GM21360 (cell line): ENCODE data around the gene IQCC.
"Not testable (repeated sequence)": the region's sequence is repeated elsewhere in the genome, so short reads cannot be mapped to it uniquely, and the experiment has no call there.

ENCODE experiments used
- ATAC-seq: cut with Tn5 transposase; IDR thresholded peaks from one replicate; pipeline ENCODE4 v1.9.1; 2021; ENCODE audit warnings: mild to moderate bottlenecking, moderate library complexity; ENCODE audit not compliant: unreplicated experiment

The IQCC gene

DNA sequence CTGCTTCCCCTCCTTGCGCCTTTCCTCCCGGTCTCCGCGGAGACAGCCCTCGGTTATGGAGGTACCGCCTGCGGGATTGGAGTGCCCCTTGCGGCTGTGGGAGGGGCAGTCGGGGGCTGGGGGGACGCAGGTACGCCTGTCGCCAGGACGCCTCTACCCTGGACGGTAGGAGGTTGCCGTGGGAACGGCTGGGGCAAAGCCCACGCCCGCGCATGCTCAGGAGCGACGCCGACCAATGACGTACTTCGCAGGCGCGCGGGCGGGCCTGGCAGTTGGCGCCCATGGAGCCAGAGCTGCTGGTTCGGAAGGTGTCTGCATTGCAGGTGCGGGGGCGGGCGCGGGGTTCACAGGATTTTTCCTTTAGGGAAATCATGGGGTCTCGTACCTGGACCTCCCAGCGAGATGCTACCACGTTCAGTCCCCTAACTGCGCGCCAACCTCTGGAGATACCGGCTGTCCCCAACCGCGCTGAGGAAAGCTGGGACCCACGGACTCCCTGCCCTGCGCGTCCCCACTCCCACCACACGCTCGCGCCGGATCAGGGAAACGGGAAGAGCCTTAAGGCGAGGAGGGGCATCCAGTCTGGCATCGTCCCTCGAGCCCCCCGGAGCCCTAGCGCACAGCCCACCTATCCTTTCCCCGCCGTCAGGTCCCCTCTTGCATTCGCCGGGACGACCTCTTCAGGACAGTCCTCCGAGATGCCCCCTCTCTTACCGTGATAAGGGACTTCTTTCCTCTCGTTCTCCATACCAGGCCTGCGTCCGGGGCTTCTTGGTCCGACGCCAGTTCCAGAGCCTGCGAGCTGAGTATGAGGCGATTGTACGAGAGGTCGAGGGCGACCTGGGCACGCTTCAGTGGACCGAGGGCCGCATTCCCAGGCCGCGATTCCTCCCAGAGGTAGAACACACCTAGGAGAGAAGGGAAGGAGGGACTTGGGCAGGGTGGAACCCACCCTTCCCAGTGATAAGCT is at the start of gene IQCC:
TSS of gene IQCC (plus strand) at position 271 of the 970 bp plus-strand sequence. CDS start at position 282, 11 bp downstream.
- ATAC-seq = peak; percentile 52

DNA sequence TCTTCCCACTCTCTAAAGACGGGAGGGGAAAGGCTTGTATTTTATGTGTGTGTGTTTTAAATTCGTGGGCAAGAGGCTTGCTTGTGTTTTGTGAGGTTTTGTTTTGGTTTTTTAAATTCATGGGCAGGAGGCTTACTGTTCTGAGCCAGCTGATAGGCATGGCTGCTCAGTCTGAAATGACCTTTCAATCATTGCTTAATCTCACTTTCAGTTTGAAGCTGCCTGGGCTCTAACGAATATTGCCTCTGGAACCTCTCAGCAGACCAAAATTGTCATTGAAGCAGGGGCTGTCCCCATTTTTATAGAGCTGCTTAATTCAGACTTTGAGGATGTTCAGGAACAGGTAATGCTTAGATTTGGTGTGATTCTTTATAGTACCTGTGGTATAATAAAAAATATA is 46.3 kb upstream of the IQCC start:
- ATAC-seq = no peak

DNA sequence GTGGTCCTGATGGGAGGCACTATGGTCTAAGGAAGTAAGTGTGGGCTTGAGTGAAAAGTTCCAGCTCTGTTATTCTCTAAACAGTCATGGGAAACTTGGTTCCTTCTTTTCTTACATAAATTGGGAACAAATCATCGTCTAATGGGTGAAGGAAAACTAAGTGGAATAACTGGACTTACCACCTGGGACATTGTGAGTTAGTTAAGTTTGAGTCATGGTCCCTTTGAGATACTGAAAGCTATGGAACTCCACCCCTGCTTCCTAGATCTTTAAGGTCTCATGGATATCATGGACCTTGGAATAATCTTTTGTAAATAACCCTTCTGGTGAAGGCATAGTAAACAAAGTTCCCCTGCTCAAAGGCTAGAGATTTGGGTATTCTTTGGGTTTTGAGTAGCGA is 42.1 kb upstream of the IQCC start:
- no peak for ATAC-seq

DNA sequence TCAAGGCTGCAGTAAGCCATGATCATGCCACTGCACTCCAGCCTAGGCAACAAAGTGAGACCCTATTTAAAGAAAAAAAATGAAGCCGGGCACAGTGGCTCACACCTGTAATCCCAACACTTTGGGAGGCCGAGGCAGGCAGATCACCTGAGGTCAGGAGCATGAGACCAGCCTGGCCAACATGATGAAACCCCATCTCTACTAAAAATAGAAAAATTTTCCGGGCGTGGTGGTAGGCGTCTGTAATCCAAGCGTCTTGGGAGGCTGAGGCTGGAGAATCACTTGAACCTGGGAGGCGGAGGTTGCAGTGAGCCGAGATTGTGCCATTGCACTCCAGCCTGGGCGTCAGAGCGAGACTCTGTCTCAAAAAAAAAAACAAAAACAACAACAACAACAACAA is 39.8 kb upstream of the IQCC start:
- not testable (repeated sequence) for ATAC-seq

DNA sequence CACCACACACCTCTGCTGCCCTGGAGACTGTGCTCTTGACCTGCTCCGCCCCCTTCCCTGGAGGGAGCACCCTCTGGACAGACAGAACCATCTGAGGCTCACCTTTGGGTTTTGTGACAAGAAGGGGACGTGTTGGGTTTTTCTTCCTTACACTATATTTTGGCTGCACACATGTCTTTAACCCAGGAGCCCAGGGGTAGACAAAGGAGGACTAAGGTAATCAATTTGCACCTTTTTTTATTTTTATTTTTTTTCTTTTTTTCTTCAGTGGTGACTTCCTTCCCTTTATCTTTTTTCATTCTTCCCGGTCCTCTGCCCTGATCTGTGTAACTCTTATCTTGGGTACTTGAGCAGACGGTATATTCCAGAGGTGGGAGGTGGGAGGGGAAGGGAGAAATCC is 34.5 kb upstream of the IQCC start:
- ATAC-seq = no peak

DNA sequence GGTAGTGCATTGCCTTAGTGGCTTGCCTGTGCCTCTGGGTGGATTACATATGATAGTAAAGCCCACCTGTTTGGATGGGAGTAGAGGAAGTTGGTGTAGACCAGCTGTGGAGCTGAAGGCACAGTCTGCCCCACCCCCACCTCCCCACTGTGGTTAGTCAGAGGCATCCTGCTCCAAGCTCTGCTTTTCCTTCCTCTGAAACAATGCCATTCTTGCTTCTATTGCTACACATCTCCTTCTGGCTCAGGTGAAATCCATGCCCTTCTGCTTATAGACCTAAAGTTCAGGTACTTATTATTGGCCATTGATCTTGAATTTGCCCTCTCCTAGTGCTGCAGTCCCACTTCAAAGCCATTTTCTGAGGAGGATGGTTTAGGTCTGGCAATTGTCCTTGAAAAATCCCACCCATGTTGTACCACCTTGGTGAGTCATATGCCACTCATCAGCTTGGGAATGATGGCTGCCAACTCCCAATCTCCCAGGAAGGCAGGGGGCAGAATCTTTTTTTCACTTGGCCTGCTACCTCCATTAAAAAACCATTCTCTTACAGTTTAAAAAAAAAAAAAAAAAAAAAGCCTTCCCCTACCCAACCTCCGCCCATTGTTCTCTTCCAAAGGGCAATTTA is 32.7 kb upstream of the IQCC start:
- no peak for ATAC-seq

DNA sequence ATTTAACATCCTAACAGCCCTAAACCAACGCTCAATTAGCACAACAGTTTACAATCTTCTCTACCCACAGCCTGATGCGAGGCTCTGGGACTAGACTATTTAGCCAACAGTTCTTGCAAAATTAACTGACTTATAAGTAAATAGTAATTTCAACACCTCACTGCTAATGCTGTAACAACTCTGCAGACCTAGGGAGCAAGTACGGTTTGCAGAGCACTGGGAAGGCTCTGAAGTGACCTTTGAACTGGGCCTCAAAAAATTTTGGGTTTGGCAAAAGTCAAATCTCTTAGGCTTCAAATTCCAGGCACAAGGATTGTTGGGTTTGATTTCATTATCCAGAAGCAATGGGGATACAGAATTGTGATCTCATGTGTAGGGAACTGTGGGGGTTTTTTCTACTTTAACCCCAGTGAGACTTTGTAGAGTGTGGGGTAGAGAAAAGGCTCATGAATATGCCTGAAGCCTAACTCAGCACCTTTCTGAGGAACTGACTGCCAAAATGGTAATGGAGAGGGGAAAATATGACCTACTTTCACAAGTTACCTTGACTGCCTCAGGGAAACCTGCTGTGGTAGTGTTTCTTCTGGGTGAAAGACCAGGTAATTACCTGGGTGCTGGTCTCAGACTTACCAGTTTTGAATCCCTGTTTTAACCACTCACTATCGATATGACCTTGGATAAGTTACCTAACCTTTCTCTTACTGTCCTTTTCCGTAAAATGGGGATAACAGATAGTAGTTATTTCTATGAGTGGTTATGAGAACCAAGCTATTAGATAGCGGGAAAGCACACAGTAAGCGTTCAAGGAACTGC is 26.9 kb upstream of the IQCC start:
- ATAC-seq = no peak

DNA sequence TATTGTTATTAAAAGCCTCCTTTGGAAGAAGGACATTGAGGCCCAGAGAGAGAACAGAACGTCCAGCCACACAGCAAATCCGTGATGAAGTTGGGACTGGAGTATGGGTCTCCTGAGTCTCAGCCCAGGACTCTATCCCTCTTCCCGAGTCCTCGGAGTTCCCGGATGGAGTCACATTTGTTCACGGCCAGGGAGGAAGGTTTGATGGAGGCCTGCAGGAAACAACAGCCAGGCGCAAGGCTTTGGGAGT is 26.4 kb upstream of the IQCC start:
- ATAC-seq = no peak

DNA sequence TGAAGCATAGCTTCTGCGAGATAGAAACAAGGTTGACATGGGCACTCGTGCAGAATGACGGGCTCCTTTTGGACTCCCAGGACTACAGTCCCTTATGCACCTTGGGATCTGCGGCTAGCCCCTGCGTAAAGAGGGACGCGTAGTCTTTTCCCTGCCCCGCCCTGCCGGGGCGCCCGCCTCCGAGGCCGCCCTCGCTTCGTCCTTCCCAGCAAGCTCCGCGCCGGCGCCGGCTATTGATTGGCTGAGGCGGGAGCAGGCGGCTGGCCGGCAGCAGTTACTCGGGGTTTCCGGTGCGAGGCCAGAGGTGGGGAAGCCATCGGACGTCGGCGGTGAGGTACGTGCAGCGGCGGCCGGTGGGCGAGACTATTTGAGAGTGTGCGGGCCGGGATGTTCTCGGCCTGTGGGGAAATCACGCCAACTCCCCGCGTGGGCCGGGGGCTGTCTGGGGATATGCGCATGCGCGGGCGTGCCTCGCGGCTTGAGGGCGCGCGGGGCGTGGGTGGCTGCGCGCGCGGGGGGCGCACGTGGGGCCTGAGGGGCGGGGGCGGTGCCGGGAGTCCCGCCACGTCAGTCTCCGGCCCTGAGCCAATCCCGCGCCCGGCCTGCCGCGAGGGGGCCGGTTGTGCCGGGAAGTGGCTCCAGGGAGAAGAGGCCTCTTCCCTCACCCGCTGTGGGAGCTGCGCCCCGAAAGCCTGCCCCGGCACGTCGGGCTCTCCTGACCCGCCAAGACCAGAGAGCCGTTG is 25.9 kb upstream of the IQCC start, which contains the start of gene TXLNA:
TSS of gene TXLNA (plus strand) at position 233 of the 743 bp plus-strand sequence. CDS start 671 bp downstream, outside the sequence.
- ATAC-seq = peak; percentile 81

DNA sequence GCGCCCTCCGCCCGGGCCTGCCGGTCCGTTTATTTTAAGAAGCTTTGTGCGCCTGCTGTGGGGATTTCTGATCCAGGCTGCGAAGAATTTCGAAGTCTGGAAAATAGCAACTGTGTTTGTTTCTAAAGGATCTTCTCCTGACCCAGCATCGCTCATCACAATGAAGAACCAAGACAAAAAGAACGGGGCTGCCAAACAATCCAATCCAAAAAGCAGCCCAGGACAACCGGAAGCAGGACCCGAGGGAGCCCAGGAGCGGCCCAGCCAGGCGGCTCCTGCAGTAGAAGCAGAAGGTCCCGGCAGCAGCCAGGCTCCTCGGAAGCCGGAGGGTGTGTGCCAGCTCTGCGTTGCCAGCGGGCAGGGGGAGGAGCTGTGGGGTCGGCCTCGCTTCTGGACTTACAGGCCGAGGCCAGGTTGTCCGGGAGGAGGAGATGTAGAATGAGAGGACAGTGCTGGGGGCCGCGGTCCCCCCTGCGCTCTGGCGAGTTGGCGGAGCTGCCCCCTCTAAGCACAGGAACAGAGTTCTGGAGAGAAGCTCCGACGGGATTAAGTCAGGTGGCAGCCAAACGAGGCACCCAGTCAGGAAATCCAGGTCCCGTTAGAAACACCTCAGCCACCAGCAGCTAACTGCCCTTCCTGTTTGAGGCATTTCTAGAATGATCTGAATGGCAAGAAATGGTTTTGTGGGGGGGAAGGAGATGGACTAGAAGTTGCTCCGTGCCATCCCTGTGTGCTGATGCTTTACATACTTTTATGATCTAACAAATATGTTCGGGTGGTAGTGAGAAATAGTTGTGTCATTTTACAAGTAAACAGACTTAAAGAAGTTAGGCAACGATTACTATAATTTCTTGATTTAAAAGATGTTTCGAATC is 25.0 kb upstream of the IQCC start:
- ATAC-seq = no peak

DNA sequence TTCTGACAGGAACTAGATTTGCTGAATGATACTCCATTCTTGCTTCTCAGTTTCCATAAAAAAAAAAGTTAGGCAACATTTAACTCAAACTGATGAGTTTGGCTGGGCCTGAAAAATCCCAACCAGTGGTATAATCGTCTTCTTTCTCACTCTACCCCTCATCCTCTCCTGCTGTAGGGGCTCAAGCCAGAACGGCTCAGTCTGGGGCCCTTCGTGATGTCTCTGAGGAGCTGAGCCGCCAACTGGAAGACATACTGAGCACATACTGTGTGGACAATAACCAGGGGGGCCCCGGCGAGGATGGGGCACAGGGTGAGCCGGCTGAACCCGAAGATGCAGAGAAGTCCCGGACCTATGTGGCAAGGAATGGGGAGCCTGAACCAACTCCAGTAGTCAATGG is 24.4 kb upstream of the IQCC start:
- ATAC-seq = no peak

DNA sequence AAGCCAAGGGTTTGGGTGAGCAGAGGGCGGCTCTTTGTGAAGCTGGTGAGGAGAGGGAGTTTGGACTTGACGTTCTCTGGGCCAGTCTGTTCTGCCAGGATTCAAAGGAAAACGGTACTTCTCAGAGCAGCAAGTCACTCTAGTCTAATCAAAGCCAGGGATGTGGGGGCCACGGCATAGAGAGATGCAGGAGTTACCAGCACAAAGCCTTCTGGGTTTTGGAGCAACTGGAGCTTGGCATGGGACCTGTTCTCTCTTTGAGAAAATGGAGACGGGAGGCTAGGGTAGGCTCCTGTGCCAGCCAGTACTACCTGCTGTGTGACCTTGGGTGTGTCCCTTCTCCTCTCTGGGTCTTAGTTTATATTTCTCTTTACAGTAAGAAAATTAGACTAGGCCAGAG is 23.9 kb upstream of the IQCC start:
- no peak for ATAC-seq

DNA sequence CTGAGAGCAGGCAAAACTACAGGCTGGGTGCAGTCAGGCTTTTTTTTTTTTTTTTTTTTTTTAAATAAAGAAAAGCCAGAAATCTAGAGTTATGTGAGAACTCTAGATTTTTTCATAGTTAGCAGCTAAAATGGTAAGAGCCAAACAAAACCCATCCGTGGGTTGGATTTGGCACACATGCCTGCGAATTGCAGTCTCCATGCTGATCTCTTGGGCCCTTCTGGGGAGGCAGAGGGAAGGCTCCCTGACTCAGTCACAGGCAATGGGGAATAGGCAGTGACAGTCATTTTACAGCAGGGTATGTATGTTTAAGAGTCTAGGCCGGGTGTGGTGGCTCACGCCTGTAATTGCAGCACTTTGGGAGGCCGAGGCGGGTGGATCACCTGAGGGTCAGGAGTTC is 23.4 kb upstream of the IQCC start:
- no peak for ATAC-seq

DNA sequence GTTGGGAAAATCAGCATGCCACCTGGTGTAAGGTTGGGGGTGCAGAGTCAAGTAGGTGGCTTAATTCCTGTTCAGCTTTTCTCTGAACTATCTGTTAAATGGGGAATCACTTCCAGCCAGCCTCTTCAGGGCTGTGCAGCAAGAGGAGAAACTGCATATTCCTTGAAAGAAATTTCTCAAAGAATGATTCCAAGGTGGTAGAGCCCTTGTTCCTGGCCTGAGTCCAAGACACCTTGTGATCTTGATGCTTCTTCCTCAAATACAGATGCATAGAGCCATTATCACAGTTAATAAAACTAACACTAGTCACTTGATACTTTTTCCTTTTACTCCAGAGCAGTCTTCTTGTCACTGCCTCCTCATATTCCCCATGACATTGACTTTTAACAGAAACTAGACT is 20.8 kb upstream of the IQCC start:
- ATAC-seq = no peak

DNA sequence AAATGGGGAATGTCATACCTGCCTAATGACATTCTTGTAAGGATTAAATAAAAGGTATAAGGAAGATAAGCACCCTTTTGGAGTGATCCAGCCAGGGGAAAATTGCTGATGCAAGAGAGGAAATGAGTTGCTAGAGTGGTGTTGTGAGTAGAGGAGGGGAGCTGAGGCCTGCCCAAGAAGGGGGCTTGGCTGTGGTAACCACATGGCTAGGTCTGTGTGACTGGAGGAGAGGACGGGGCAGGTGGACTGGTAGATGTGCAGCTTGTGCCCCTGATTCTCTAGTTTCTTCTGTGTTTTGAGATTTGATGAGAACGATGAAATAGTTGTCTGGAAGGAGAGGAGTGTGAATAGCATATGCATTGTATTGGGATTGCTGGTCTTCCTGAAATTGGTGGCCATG is 19.4 kb upstream of the IQCC start:
- no peak for ATAC-seq

DNA sequence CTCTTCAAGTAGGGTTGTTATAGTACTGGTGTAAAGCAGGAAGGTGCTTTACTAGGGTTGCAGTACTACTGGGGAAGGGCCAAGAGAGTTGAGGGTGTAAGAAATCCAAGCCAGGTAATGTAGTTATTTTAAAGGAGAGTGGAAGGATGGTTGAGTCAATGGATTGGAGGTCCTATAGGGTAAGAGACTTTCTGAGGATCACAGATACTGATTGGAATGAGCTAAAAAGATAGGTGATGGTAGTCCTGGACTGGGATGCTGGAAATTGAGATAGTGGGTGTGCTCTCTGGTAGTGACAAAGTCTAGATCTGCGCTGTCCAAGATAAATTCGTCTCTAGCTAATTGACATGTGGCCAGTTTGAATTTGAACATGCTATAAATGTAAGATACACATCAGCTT is 19.0 kb upstream of the IQCC start:
- ATAC-seq = no peak

DNA sequence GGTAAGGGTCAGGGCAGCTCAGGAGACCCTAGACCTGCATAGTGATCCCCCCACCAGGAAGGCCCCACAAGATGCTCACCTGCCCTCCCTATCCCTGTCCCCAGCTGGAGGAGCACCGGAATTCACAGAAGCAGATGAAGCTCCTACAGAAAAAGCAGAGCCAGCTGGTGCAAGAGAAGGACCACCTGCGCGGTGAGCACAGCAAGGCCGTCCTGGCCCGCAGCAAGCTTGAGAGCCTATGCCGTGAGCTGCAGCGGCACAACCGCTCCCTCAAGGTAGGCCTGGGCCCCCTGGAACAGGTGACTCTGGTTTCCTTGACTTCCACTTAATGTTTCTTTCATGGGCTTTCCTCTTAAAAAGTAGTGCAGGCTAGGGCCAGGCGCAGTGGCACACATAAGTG is 17.6 kb upstream of the IQCC start:
- ATAC-seq = no peak

DNA sequence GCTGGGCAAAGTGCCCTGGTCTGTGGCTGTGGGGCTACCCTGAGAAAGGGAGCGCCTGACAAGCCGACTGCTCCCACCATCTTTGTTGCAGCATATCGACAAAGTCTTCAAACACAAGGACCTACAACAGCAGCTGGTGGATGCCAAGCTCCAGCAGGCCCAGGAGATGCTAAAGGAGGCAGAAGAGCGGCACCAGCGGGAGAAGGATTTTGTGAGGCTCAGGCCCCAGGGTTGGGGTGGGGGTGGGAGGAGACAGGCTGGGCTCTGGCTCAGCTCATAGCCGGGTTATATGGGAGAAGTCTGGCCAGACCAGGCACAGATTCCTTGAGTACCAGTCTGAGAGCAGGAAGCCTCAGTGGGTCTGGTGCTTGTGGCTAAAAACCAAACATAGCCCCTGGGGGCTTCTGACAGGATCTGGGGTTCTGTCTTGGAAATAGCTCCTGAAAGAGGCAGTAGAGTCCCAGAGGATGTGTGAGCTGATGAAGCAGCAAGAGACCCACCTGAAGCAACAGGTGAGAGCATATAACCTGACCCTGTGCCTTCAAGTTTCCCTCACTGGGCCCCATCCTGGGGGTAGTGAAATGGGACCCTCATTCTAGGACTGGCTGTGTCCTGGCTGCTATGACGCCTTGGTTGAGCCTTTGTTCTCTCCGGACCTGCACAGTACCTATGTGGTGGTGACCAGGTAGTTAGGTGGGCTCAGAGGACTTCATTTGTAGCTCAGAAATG is 13.1 kb upstream of the IQCC start:
- ATAC-seq = no peak

DNA sequence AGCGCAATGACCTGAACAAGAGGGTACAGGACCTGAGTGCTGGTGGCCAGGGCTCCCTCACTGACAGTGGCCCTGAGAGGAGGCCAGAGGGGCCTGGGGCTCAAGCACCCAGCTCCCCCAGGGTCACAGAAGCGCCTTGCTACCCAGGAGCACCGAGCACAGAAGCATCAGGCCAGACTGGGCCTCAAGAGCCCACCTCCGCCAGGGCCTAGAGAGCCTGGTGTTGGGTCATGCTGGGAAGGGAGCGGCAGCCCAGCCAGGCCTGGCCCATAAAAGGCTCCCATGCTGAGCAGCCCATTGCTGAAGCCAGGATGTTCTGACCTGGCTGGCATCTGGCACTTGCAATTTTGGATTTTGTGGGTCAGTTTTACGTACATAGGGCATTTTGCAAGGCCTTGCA is 10.5 kb upstream of the IQCC start:
- no peak for ATAC-seq
